GM18951 (cell line): ENCODE data around the gene MAOB.
"Not testable (repeated sequence)": the region's sequence is repeated elsewhere in the genome, so short reads cannot be mapped to it uniquely, and the experiment has no call there.

Experiments used
- POLR2A ChIP-seq: IDR thresholded peaks from 4 replicates; pipeline ENCODE4 v1.6.1; 2011; ENCODE audit warnings: mild to moderate bottlenecking; ENCODE audit not compliant: insufficient read length, insufficient read depth; ENCODE audit errors: extremely low read depth
- in situ Hi-C: fragments of 300-500 bp; cut with MboI; formaldehyde crosslinking; loops from one replicate; pipeline ENCODE4 v1.12.0; 2022; ENCODE audit warnings: low sequenced_read_pairs, mixed read lengths, inconsistent platforms; ENCODE audit not compliant: unreplicated experiment

The MAOB gene

DNA sequence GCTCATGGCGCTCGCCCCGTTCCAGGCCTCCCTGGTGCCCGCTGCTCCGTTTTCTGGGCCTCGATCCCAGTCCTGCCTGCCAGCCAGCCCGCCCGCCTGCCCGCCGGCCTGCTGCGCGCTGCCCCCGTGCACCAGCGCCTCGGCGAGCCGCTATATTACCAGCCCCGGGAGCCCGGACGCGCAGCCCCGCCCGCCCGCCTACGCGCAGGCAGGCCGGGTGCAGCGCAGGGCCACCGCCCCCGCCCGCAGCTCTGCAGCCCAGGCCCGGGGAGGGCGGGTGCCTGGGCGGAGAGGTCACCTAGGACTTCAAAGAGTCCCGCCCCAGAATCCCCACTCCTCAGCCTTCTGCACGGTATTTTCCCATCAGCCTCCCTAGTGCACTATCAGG lies at the start of gene MAOB:
Gene MAOB, minus strand, starts transcription at position 157 of the 388 bp plus-strand sequence. Its CDS starts 151 bp downstream, at position 6.
- no peak for TF ChIP-seq POLR2A
- in situ Hi-C loops, result no loop called here

DNA sequence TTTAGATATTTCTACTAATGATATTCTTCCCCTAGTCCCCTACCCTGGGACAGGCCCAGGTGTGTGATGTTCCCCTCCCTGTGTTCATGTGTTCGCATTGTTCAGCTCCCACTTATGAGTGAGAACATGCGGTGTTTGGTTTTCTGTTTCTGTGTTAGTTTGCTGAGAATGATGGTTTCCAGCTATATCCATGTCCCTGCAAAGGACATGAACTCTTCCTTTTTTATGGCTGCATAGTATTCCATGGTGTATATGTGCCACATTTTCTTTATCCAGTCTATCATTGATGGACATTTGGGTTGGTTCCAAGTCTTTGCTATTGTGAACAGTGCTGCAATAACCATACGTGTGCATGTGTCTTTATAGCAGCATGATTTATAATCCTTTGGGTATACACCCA lies 39.8 kb upstream of the MAOB start:
- in situ Hi-C loops, result not testable (repeated sequence)

DNA sequence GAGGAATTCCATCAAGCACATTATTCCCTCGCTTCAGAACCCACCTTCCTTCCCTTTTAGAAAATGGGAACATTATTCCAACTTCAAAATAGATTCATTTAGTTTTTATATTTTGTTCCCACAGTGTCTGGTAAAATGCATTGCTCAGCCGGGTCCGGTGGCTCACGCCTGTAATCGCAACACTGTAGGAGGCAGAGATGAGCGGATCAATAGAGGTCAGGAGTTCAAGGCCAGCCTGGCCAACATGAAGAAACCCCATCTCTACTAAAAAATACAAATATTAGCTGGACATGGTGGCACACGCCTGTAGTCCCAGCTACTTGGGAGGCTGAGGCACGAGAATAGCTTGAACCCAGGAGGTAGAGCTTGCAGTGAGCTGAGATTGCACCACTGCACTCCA lies 28.5 kb upstream of the MAOB start:
- in situ Hi-C loops, result not testable (repeated sequence)

DNA sequence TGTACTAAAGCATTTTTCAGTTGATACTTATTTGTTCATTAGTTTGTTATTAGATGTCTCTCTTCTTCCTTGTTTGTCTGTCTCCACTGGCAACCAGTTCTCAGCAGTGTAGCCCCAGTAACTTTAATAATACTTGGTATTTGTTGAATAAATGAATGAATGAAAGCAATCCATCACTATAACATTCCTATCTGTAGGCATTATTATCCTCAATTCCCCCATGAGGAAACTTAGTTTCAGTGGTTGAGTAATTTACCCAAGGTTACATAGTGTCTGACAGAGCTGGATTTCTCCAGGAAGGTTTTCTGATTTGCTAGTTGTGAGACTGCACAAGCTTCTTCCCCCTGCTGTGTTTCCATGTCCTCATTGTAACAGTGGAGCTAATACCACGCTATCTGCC lies 27.8 kb upstream of the MAOB start:
- TF ChIP-seq POLR2A, result no peak
- in situ Hi-C loops, result no loop called here

DNA sequence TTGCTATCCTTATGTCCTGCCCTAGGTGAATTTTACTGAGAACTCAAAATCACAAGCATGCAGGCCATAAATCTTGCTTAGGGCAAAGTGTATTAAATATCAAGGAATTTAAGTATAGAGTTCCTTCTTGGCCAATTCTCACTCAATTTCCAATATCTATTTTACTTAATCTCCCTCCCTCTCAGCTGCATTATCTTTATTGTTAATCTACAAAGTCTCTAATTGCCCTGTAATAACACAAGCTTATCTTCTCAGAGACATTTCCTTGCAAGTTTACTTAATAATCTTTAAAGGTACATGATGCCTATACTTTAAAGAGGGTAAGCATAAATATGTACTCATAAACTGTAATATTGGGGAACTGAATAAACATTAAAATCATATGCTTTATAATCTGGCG lies 26.9 kb upstream of the MAOB start:
- in situ Hi-C loops, result no loop called here
- TF ChIP-seq POLR2A, result no peak

DNA sequence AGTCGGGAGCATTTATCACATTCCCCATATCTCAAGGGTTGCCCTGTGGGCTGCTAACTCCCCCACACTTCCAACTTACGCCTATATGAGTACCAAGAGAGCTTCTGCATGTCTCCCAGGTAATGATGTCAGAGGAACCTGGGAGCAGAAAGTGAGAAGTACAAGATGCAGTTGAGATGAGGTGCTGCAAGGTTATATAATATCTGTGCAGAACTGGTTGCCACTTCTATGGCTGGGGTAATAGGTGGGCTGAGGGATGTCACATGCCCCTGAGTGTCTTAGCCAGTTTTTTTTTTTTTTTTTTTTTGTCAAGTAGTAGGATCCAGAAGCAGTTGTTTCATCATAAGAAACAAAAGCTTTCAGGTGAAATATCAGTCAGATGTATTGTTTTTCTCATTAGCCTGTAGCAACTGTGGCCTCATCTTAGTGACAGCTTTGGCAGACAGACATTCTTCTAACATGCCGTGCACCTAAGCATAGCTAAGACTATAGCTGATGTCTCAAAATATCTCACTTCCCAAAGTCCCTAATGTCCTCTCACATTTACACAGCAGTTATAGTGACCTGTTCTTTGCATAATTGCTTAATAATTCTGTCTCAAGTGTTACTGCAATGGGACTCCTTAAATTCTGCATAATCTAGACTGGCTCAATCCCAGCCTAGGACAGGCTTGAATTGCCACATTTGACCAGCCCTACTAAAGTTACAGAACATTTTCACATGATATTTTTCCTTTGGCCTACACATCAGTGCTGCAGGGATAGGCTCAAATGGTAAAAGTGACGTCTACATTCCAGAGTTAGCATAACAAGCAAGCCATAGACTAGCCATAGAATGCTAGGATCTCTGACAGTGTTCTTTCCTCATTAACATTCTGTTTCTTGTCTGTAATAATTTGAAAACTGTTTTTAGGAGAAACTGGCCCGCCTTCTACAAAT lies 17.9 kb upstream of the MAOB start:
- in situ Hi-C loops, result no loop called here
- TF ChIP-seq POLR2A, result no peak

DNA sequence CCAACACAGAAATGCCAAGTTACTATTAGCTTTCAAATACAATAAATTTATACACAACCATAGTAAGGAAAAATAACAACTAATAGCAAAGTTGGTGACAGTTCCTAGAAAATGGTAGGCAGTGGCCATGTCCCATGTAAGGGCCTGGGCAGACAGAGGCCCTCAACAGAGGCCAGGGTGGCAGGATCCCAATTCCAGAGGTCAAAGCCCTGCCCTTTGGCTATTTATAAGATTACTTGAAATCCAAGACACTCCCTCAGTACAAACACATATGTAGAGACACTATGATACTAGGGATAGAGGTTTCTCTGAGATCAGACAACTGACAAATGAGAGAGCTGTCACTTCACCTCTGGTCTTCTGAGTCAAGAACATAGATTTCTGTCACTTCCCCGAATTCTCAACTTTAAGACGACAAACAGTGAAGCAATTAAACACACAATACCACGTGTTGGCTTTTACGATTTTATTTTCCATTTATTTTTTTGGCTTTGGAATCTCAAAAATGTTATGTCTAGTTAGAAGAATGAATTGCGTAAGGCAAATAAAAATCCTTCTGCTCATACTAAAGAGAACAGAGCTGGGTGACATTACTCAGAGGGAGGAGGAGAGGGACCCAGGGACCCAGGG lies 16.3 kb upstream of the MAOB start:
- TF ChIP-seq POLR2A, result no peak
- in situ Hi-C loops, result no loop called here

DNA sequence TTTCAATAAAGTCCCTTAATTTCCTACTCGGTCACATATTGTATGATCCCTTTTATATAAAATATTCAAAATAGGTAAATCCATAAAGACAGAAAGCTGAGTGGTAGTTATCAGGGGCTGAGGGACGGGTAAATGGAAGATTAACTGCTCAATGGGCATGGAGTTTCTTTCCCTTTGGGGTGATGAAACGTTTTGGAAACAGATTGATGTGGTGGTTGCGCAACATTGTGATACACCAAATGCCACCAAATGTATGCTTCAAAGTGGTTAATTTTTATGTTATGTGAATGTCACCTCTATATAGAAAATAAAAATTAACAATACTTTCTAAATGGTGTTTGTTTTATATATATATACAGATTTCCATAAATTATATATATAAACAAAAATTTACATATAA lies 15.0 kb upstream of the MAOB start:
- no peak for TF ChIP-seq POLR2A
- in situ Hi-C loops, result no loop called here

DNA sequence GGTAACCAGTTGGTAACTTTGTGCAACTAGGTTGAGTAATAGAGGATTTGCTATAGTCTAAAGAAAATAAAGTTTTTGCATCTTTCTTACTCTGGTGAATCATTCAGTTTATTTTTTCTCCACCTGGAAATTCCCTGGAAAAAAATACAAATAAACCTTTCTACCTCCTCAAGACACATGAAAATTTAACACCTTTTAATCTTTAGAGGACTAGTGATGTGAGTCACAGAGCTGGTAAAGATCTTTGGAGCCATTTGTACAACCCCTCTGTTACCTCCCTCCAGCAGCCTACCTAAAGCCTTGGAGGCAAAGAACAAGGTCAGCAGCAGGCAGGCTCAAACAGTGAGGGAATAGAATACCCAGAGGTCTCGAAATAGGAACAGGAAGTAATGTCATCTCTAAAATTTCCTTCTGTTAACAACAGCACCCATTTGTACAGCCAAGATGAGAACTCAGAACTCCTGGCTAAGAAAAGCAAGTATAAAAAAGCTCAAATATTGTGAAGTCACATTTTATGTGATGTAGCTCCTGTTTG lies 10.2 kb upstream of the MAOB start:
- TF ChIP-seq POLR2A, result no peak
- in situ Hi-C loops, result no loop called here

DNA sequence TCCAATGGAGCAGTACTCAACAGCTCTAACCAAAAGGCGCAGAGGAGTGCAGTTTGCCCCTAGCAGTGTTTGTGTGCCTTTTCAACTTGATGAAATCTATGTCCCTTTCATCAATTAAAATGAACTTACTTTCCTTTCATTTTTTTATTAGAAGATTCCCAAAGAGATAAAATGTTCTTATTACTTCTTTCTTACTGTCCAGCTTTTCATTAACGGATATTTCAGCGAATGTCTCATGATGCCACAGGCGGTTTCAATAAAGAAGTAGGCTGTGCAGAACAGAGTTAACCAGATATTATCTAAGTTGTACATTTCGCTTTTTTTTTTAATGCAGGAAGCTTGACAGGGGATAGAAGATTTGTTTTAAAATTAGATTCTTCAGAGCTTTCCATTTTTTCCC lies 3.4 kb upstream of the MAOB start:
- in situ Hi-C loops, result no loop called here
- no peak for TF ChIP-seq POLR2A

DNA sequence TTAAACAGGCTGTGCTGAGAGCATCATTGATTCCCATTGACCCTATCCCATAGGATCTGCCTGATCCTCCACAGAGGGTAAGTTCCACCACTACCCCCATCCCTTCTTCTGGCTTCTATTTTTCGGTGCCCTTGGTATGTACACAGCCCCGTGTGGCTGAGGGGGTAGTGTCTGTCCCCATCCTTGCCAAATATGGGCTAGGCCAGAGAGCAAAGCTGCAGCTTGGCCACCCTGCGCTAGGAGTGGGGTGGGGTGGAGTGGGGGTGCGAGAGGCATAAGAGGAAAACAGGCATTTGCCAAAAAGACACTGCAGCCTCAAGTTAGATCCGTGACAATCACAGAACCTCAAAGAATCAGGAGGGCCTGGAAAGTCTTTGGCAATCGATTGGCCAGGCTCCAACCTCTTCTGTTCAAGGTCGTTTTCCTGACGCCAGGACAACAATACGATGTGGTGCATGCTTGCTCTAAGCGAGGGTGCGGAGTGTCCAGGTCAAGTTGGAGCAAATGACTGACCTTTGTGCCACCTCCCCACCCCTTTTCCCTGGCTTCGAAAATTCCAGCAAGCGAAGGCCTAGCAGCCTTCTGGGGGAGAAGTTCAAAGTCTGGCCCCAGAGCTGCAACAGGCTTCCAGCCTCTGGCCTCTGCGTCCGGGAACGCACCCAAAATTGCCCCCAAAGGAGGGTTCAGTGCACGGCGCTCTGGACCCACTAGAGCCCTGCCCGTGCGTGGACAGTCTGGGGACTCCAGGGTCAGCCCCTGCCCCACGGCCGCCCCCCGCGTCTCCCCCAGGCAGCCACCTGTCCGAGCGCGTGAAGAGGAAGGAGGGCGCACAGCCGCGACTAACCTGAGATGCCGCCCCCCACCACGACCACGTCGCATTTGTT lies 598 bp downstream of the MAOB start:
- in situ Hi-C loops, result no loop called here
- no peak for TF ChIP-seq POLR2A

DNA sequence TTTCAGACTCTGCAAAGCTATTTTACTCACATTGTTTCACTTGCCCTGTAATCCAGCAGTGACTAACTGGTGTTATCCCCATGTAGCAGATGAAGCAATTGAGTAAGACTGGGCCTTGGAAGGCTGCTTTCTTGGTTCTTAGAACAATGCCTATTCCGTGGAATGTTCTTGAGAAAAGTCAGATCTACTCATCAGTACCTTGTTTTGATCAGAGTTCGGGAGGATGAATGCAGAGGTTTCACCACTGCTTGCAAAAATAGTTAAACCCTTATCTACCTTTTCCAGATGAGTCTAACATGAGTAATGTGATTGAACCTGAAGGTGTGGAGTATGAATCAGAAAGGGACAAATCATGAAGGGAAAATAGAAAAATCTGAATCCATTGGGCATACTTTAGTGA lies 1.8 kb downstream of the MAOB start:
- in situ Hi-C loops, result no loop called here
- no peak for TF ChIP-seq POLR2A

DNA sequence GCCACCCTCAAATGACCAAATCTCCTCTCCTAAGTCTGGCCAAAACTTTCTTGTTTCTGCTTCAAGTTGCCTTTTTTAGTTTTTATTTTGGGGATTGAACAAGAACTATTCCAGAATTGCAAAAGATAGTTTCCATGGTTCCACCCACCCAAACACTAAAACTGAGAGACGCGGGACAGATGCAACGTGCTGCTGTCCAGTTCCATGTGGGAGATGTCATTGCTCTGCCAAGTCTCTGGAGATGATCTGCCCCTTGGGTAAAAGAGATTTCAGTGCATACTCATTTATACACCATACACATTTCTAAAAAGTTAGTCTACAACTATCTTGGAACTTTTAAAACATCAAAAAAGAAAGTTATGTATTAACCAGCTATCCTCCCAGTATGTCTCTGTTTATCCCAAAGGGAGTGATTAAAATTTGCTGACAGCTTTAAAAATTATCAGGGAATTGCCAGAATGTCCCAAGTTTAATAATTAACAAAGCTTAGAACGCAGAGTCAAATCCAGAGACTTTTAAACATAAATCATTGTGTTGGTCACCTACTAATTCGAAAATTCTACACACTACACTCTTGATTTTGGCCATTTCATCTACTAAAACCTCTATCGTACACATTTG lies 3.2 kb downstream of the MAOB start:
- in situ Hi-C loops, result no loop called here
- no peak for TF ChIP-seq POLR2A
